ENCODE data around the gene NECAB3.
A peak's percentile ranks its signal among the peaks of the same experiment; 100 is the strongest.
"Not testable (repeated sequence)": the region's sequence is repeated elsewhere in the genome, so short reads cannot be mapped to it uniquely, and the experiment has no call there.

NECAB3 gene

GRCh38 chr20:33674294-33675135 is at the start of gene NECAB3:
Gene NECAB3 (minus strand): TSS chr20:33674428. CDS start chr20:33674352, 76 bp downstream.
- peak; percentile 70 for DNase-seq (ENCODE audit: low read depth, low spot score)

GRCh38 chr20:33721391-33722140 is 47.3 kb upstream of the NECAB3 start:
- DNase-seq (ENCODE audit: low read depth, low spot score): no peak

- DNase-seq (ENCODE audit: low read depth, low spot score): peak; percentile 95
These were observed 45.9 kb upstream of the NECAB3 start, which contains the start of gene PXMP4 for GRCh38 chr20:33719989-33720709. Gene PXMP4 (minus strand): TSS chr20:33720310. CDS start chr20:33720207, 103 bp downstream.

- DNase-seq (ENCODE audit: low read depth, low spot score): no peak
These were observed 45.2 kb upstream of the NECAB3 start for GRCh38 chr20:33719277-33719988.

GRCh38 chr20:33716498-33716897 is 42.3 kb upstream of the NECAB3 start:
- no peak for DNase-seq (ENCODE audit: low read depth, low spot score)

- DNase-seq (ENCODE audit: low read depth, low spot score): no peak
These were observed 39.7 kb upstream of the NECAB3 start for GRCh38 chr20:33713865-33714367.

GRCh38 chr20:33711446-33711738 is 37.2 kb upstream of the NECAB3 start:
- DNase-seq (ENCODE audit: low read depth, low spot score): no peak

- no peak for DNase-seq (ENCODE audit: low read depth, low spot score)
These were observed 36.6 kb upstream of the NECAB3 start for GRCh38 chr20:33710681-33711445.

- DNase-seq (ENCODE audit: low read depth, low spot score): no peak
These were observed 35.8 kb upstream of the NECAB3 start for GRCh38 chr20:33709905-33710541.

- no peak for DNase-seq (ENCODE audit: low read depth, low spot score)
These were observed 35.2 kb upstream of the NECAB3 start for GRCh38 chr20:33709398-33709797.

GRCh38 chr20:33707668-33708067 is 33.4 kb upstream of the NECAB3 start:
- DNase-seq (ENCODE audit: low read depth, low spot score): no peak

- DNase-seq (ENCODE audit: low read depth, low spot score): no peak
These were observed 30.1 kb upstream of the NECAB3 start for GRCh38 chr20:33704197-33704924.

- no peak for DNase-seq (ENCODE audit: low read depth, low spot score)
These were observed 29.4 kb upstream of the NECAB3 start for GRCh38 chr20:33703498-33704137.

- no peak for DNase-seq (ENCODE audit: low read depth, low spot score)
These were observed 28.6 kb upstream of the NECAB3 start for GRCh38 chr20:33702861-33703260.

- no peak for DNase-seq (ENCODE audit: low read depth, low spot score)
These were observed 27.6 kb upstream of the NECAB3 start for GRCh38 chr20:33701629-33702450.

- DNase-seq (ENCODE audit: low read depth, low spot score): not testable (repeated sequence)
These were observed 26.6 kb upstream of the NECAB3 start for GRCh38 chr20:33700696-33701441.

GRCh38 chr20:33698966-33699365 is 24.7 kb upstream of the NECAB3 start:
- not testable (repeated sequence) for DNase-seq (ENCODE audit: low read depth, low spot score)
